ENCODE data around the gene RPN2.

Gene RPN2

GRCh38 chr20:37218976-37219375 lies 39.8 kb downstream of the RPN2 start:
- DNase-seq (ENCODE audit: low read depth in 2 of 2), result no peak

- no peak for DNase-seq (ENCODE audit: low read depth in 2 of 2)
These were observed 40.9 kb downstream of the RPN2 start for GRCh38 chr20:37219751-37220668.

GRCh38 chr20:37220731-37221130 lies 41.6 kb downstream of the RPN2 start:
- DNase-seq (ENCODE audit: low read depth in 2 of 2), result no peak

- DNase-seq (ENCODE audit: low read depth in 2 of 2), result no peak
These were observed 43.0 kb downstream of the RPN2 start for GRCh38 chr20:37222086-37222485.

- DNase-seq (ENCODE audit: low read depth in 2 of 2), result no peak
These were observed 43.9 kb downstream of the RPN2 start for GRCh38 chr20:37223053-37223452.

- no peak for DNase-seq (ENCODE audit: low read depth in 2 of 2)
These were observed 46.0 kb downstream of the RPN2 start for GRCh38 chr20:37225146-37225545.

- no peak for DNase-seq (ENCODE audit: low read depth in 2 of 2)
These were observed 47.8 kb downstream of the RPN2 start for GRCh38 chr20:37226889-37227288.

- no peak for DNase-seq (ENCODE audit: low read depth in 2 of 2)
These were observed 49.0 kb downstream of the RPN2 start for GRCh38 chr20:37228082-37228481.

- DNase-seq (ENCODE audit: low read depth in 2 of 2), result no peak
These were observed 49.5 kb downstream of the RPN2 start for GRCh38 chr20:37228656-37229055.

- DNase-seq (ENCODE audit: low read depth in 2 of 2), result no peak
These were observed 50.2 kb downstream of the RPN2 start for GRCh38 chr20:37229357-37229756.

GRCh38 chr20:37230200-37230599 lies 51.1 kb downstream of the RPN2 start:
- DNase-seq (ENCODE audit: low read depth in 2 of 2), result no peak

GRCh38 chr20:37231947-37232630 lies 53.0 kb downstream of the RPN2 start:
- no peak for DNase-seq (ENCODE audit: low read depth in 2 of 2)

GRCh38 chr20:37233548-37234253 lies 54.6 kb downstream of the RPN2 start:
- DNase-seq (ENCODE audit: low read depth in 2 of 2), result no peak

- DNase-seq (ENCODE audit: low read depth in 2 of 2), result no peak
These were observed 55.1 kb downstream of the RPN2 start for GRCh38 chr20:37234254-37234581.

GRCh38 chr20:37235065-37235464 lies 55.9 kb downstream of the RPN2 start:
- DNase-seq (ENCODE audit: low read depth in 2 of 2), result no peak

- no peak for DNase-seq (ENCODE audit: low read depth in 2 of 2)
These were observed 57.3 kb downstream of the RPN2 start for GRCh38 chr20:37236462-37236861.

GRCh38 chr20:37237656-37238055 lies 58.5 kb downstream of the RPN2 start:
- no peak for DNase-seq (ENCODE audit: low read depth in 2 of 2)

GRCh38 chr20:37238426-37238825 lies 59.3 kb downstream of the RPN2 start:
- DNase-seq (ENCODE audit: low read depth in 2 of 2), result no peak

- no peak for DNase-seq (ENCODE audit: low read depth in 2 of 2)
These were observed 59.9 kb downstream of the RPN2 start for GRCh38 chr20:37238935-37239451.

GRCh38 chr20:37240337-37241067 lies 61.4 kb downstream of the RPN2 start:
- DNase-seq (ENCODE audit: low read depth in 2 of 2), result no peak

- no peak for DNase-seq (ENCODE audit: low read depth in 2 of 2)
These were observed 63.4 kb downstream of the RPN2 start for GRCh38 chr20:37242503-37242902.
